DOHH2 (cell line): Measurements from ENCODE around the gene UBAC2.
A peak's percentile ranks its signal among the peaks of the same experiment; 100 is the strongest.

Experiments used
- H3F3A ChIP-seq: fragments of 200-600 bp; sonication (generic), shearing (Covaris generic); 2 replicates; pipeline ENCODE4 v1.6.0; 2016; ENCODE audit warnings: antibody characterized with exemption, mild to moderate bottlenecking; ENCODE audit not compliant: control insufficient read depth, insufficient read depth
- H3K27ac ChIP-seq: fragments of 200-600 bp; sonication (generic); 2 replicates; pipeline ENCODE4 v1.5.1; 2014; ENCODE audit warnings: low read depth, mild to moderate bottlenecking, low read length, moderate library complexity
- H3K27me3 ChIP-seq: fragments of 200-600 bp; sonication (generic); 2 replicates; pipeline ENCODE4 v1.6.1; 2014; ENCODE audit warnings: mild to moderate bottlenecking, low read length, mixed read lengths; ENCODE audit not compliant: control insufficient read depth
- H3K36me3 ChIP-seq: fragments of 200-600 bp; sonication (generic); 2 replicates; pipeline ENCODE4 v1.6.1; 2014; ENCODE audit warnings: mild to moderate bottlenecking, low read length, moderate library complexity, mixed read lengths; ENCODE audit not compliant: control insufficient read depth
- H3K4me1 ChIP-seq: fragments of 200-600 bp; sonication (generic); 2 replicates; pipeline ENCODE4 v1.6.1; 2014; ENCODE audit warnings: mild to moderate bottlenecking, low read length, mixed read lengths; ENCODE audit not compliant: control insufficient read depth
- H3K4me2 ChIP-seq: fragments of 200-600 bp; sonication (generic); 2 replicates; pipeline ENCODE4 v1.6.0; 2014; ENCODE audit warnings: mild to moderate bottlenecking, low read length, moderate library complexity
- H3K4me3 ChIP-seq: fragments of 200-600 bp; sonication (generic); 2 replicates; pipeline ENCODE4 v1.5.1; 2014; ENCODE audit warnings: mild to moderate bottlenecking, low read length, mixed read lengths
- H3K79me2 ChIP-seq: fragments of 200-600 bp; sonication (generic); 2 replicates; pipeline ENCODE4 v1.6.1; 2014; ENCODE audit warnings: mild to moderate bottlenecking, low read length, mixed read lengths; ENCODE audit not compliant: control insufficient read depth
- H3K9me2 ChIP-seq: fragments of 200-600 bp; sonication (generic); replicated peaks from 2 replicates; pipeline ENCODE4 v1.6.1; 2014; ENCODE audit warnings: mild to moderate bottlenecking, low read length, mixed read lengths; ENCODE audit not compliant: control insufficient read depth
- H3K9me3 ChIP-seq: fragments of 200-600 bp; sonication (generic); 2 replicates; pipeline ENCODE4 v1.6.1; 2014; ENCODE audit warnings: antibody characterized with exemption, low read length, mixed read lengths; ENCODE audit not compliant: control insufficient read depth, insufficient read depth
- H4K20me1 ChIP-seq: fragments of 200-600 bp; sonication (generic); 2 replicates; pipeline ENCODE4 v1.6.0; 2014; ENCODE audit warnings: low read depth, mild to moderate bottlenecking, antibody characterized with exemption, low read length, moderate library complexity; ENCODE audit not compliant: control insufficient read depth, insufficient read depth
- EZH2phosphoT487 ChIP-seq: fragments of 200-600 bp; sonication (generic); IDR thresholded peaks from 2 replicates; pipeline ENCODE4 v1.6.1; 2017; ENCODE audit warnings: borderline replicate concordance, mild to moderate bottlenecking, antibody characterized with exemption, low read length, moderate library complexity, mixed read lengths
- TF ChIP-seq, protein P1 (sequence below): fragments of 200-600 bp; sonication (generic); IDR thresholded peaks from one replicate; pipeline ENCODE4 v1.5.1; 2014; ENCODE audit warnings: antibody characterized with exemption, mild to moderate bottlenecking, low read depth, low read length; ENCODE audit not compliant: poor library complexity, severe bottlenecking

The UBAC2 gene, protein sequence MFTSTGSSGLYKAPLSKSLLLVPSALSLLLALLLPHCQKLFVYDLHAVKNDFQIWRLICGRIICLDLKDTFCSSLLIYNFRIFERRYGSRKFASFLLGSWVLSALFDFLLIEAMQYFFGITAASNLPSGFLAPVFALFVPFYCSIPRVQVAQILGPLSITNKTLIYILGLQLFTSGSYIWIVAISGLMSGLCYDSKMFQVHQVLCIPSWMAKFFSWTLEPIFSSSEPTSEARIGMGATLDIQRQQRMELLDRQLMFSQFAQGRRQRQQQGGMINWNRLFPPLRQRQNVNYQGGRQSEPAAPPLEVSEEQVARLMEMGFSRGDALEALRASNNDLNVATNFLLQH

DNA sequence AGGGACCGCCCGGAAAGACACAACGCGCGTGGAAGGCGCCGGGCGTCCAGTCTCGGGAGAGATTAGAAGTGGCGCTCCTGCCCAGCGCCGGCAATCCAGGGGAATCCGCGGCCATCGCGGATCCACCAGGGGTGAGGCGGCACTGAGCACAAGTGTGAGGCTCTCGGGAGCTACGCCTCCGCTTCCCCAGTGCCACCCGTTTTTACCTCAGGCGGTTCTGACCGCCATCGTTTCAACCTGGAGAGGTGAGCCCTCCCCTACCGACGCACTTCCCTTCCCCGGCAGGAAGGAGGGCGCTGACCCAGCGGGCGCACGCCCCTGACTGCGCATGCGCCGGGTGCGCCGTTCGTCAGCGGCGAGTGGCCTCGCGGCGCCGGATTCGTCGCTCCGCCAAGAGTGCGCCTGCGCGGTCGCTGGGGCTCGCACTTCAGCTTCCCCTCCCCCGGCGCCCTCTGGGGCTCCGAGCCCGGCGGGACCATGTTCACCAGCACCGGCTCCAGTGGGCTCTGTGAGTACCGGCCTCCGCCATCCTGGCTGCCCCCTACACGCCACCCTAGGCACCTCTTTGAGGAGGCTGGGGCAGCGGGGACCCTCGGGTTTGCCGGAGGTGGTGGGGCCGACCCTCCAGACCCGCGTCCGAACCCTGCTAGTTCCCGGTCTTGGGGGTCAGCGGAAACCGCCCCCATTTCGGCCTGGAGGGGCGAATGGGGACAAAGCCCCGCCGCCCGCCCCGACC lies at the start of gene UBAC2:
UBAC2 (plus strand) TSS at position 423 of the 736 bp plus-strand sequence; CDS start at position 478, 55 bp downstream.
- TF ChIP-seq EZH2phosphoT487, result no peak
- TF ChIP-seq, protein P1, sequence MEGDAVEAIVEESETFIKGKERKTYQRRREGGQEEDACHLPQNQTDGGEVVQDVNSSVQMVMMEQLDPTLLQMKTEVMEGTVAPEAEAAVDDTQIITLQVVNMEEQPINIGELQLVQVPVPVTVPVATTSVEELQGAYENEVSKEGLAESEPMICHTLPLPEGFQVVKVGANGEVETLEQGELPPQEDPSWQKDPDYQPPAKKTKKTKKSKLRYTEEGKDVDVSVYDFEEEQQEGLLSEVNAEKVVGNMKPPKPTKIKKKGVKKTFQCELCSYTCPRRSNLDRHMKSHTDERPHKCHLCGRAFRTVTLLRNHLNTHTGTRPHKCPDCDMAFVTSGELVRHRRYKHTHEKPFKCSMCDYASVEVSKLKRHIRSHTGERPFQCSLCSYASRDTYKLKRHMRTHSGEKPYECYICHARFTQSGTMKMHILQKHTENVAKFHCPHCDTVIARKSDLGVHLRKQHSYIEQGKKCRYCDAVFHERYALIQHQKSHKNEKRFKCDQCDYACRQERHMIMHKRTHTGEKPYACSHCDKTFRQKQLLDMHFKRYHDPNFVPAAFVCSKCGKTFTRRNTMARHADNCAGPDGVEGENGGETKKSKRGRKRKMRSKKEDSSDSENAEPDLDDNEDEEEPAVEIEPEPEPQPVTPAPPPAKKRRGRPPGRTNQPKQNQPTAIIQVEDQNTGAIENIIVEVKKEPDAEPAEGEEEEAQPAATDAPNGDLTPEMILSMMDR, result no peak
- H3K79me2 ChIP-seq, result peaks cover 63% of the 10 kb centered on the region
- H3F3A ChIP-seq, result peaks cover 9% of the 10 kb centered on the region
- peaks cover 41% of the 10 kb centered on the region for H3K4me1 ChIP-seq
- H3K27ac ChIP-seq, result peak within 1 kb of the TSS; percentile 65
- H3K4me2 ChIP-seq, result peak within 1 kb of the TSS; percentile 86
- peak within 1 kb of the TSS; percentile 87 for H3K4me3 ChIP-seq
- no peaks in the 10 kb centered on the region for H3K9me2 ChIP-seq
- H4K20me1 ChIP-seq, result peaks cover 14% of the 10 kb centered on the region
- peaks cover 7% of the 10 kb centered on the region for H3K36me3 ChIP-seq
- no peaks in the 10 kb centered on the region for H3K9me3 ChIP-seq
- no peaks in the 10 kb centered on the region for H3K27me3 ChIP-seq

DNA sequence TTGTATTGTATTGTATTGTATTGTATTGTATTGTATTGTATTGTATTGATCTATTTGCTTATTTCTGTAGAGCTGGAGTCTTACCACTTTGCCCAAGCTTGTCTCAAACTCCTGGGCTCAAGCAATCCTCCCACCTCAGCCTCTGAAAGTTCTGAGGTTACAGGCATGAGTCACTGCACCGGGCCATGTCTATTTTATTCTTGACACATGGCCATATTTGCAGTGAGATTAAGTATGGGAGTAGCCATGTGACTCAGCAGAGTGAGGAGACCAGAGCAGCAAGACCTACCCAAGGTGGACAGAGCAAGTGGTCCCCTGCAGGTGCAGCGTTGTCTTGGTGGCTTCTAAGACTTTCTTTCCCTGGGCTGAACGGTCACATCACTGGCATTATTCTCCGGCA lies 49.1 kb upstream of the UBAC2 start:
- no peaks in the 10 kb centered on the region for H4K20me1 ChIP-seq
- H3K4me1 ChIP-seq, result no peaks in the 10 kb centered on the region
- no peak overlapping the region for H3K27ac ChIP-seq
- no peaks in the 10 kb centered on the region for H3K79me2 ChIP-seq
- no peaks in the 10 kb centered on the region for H3F3A ChIP-seq
- no peaks in the 10 kb centered on the region for H3K9me2 ChIP-seq
- H3K4me3 ChIP-seq, result no peak overlapping the region
- H3K36me3 ChIP-seq, result no peaks in the 10 kb centered on the region
- no peaks in the 10 kb centered on the region for H3K9me3 ChIP-seq
- no peak overlapping the region for H3K4me2 ChIP-seq
- no peak for TF ChIP-seq EZH2phosphoT487
- TF ChIP-seq, protein P1, result no peak
- peaks cover 5% of the 10 kb centered on the region for H3K27me3 ChIP-seq

DNA sequence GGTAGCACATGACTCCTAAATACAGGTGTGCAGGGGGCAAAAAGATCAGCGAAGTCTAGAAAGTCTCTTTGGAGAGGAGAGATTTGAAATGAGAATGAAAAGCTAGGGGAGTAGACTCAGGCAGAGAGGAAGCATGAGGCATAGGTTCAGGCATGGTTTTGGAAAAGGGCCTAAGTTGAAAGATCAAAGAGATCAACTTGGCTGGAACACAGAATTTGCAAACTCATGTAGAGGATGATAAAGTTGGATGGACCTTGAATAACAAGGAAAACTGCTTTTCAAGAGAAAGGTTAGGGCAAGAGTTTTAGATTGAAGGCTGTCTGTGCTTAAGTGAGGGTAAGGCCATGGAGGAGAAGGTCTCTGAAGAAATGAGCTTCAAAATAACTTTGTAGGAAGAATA lies 47.4 kb upstream of the UBAC2 start:
- no peak overlapping the region for H3K27ac ChIP-seq
- H3K27me3 ChIP-seq, result peaks cover 5% of the 10 kb centered on the region
- H3K79me2 ChIP-seq, result no peaks in the 10 kb centered on the region
- H3K9me3 ChIP-seq, result no peaks in the 10 kb centered on the region
- H3K36me3 ChIP-seq, result no peaks in the 10 kb centered on the region
- H3K4me3 ChIP-seq, result no peak overlapping the region
- H3F3A ChIP-seq, result no peaks in the 10 kb centered on the region
- no peaks in the 10 kb centered on the region for H3K4me1 ChIP-seq
- no peak overlapping the region for H3K4me2 ChIP-seq
- TF ChIP-seq EZH2phosphoT487, result no peak
- TF ChIP-seq, protein P1, result no peak
- H4K20me1 ChIP-seq, result no peaks in the 10 kb centered on the region
- H3K9me2 ChIP-seq, result no peaks in the 10 kb centered on the region
